ENCODE measurements around the gene HNRNPA3. TPM values are rescaled to one million over a fixed set of nuclear protein-coding genes. Genes with fewer than 3 reads are reported as not detected.
A peak's percentile ranks its signal among the peaks of the same experiment; 100 is the strongest.

The HNRNPA3 gene
- total and polyA plus RNA-seq, 2 of the 13 experiments (the other 11 are each of a cell fraction or from before 2014, with no cell fraction given) = 73.3 to 97.7 TPM

DNA sequence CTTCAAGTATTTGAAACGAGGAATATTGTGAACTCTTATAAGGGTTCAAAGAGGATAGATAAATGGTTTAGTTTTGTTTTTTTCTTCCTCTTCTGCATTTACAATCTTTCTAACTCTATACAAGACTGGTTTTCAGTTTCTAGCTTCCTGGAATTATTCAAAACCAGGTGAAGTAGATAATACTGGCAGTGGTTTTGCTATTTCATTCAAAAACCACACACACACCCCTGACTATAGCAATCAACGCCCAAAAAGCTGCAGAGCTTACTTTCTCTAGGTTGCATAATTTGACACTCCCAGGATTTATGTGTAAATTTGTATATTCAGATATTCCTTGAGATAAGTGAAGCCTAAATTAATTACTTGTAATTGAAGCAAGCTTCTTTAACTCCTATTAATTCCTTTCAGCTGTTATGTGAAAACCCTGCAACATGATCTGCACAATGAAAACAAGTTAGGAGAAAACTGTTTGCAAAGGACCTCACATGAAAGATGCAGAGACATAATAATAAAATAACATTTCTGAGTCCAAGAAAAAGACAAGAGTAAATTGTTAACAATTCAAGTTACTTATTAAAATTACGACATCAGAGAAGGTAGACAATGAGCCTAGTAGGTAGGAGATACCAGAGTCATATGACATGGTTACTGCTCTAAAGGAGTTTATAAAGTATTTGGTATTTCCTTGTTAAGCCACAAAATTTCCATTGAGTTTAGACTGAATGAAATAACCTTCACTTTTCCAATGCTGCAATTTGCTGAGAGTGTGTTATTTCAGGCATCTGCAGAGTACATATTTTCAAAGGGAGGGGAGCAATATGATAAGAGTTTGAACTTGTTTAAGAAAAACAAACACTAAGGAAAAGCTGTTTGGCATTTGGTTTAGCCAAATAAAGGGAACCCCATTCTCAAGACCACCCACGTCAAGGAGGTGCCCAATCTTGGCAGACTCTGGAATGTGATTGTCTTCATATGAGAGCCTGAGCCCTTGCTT lies 53.5 kb downstream of the HNRNPA3 start (continued):
- TF ChIP-seq ZNF792 (CRISPR knock-in tag; IDR thresholded peaks at IDR 0.05) (no peak), HES4 (CRISPR knock-in tag; IDR thresholded peaks at IDR 0.05; ENCODE audit: borderline replicate concordance) (no peak), FOXK1 (CRISPR knock-in tag; IDR thresholded peaks at IDR 0.05; ENCODE audit: borderline replicate concordance, low read depth) (no peak), ATF1 (CRISPR knock-in tag; IDR thresholded peaks at IDR 0.05) (no peak; the same call in 1 of the 2 replicates), CBX1 (IDR thresholded peaks at IDR 0.05; ENCODE audit: low read depth) (no peak), ZNF737 (CRISPR knock-in tag; IDR thresholded peaks at IDR 0.05; ENCODE audit: borderline replicate concordance) (no peak), FOXM1 (CRISPR knock-in tag; IDR thresholded peaks at IDR 0.05) (no peak), JUNB (CRISPR knock-in tag; IDR thresholded peaks at IDR 0.05; ENCODE audit: borderline replicate concordance) (no peak), ZNF572 (CRISPR knock-in tag; IDR thresholded peaks at IDR 0.05) (no peak), ZNF788 (CRISPR knock-in tag; IDR thresholded peaks at IDR 0.05; ENCODE audit: borderline replicate concordance) (no peak), RAD21 (CRISPR knock-in tag; IDR thresholded peaks at IDR 0.05) (no peak), HNRNPLL (IDR thresholded peaks at IDR 0.05; ENCODE audit: low read depth, low read length, poor library complexity, severe bottlenecking) (no peak), IKZF1 (IDR thresholded peaks at IDR 0.05) (no peak), ZNF232 (CRISPR knock-in tag; IDR thresholded peaks at IDR 0.05; ENCODE audit: borderline replicate concordance) (no peak), SUZ12 (IDR thresholded peaks at IDR 0.05; ENCODE audit: low read depth, low read length) (no peak), FOXJ3 (CRISPR knock-in tag; IDR thresholded peaks at IDR 0.05; ENCODE audit: borderline replicate concordance) (peak; percentile 59; the same call in 1 of the 2 replicates), PHF8 (CRISPR knock-in tag; IDR thresholded peaks at IDR 0.05) (no peak), STAT5B (CRISPR knock-in tag; IDR thresholded peaks at IDR 0.05) (no peak)
- TF ChIP-seq, protein P1, sequence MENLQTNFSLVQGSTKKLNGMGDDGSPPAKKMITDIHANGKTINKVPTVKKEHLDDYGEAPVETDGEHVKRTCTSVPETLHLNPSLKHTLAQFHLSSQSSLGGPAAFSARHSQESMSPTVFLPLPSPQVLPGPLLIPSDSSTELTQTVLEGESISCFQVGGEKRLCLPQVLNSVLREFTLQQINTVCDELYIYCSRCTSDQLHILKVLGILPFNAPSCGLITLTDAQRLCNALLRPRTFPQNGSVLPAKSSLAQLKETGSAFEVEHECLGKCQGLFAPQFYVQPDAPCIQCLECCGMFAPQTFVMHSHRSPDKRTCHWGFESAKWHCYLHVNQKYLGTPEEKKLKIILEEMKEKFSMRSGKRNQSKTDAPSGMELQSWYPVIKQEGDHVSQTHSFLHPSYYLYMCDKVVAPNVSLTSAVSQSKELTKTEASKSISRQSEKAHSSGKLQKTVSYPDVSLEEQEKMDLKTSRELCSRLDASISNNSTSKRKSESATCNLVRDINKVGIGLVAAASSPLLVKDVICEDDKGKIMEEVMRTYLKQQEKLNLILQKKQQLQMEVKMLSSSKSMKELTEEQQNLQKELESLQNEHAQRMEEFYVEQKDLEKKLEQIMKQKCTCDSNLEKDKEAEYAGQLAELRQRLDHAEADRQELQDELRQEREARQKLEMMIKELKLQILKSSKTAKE (CRISPR knock-in tag; IDR thresholded peaks at IDR 0.05; ENCODE audit: borderline replicate concordance) = no peak
- TF ChIP-seq, protein P2, sequence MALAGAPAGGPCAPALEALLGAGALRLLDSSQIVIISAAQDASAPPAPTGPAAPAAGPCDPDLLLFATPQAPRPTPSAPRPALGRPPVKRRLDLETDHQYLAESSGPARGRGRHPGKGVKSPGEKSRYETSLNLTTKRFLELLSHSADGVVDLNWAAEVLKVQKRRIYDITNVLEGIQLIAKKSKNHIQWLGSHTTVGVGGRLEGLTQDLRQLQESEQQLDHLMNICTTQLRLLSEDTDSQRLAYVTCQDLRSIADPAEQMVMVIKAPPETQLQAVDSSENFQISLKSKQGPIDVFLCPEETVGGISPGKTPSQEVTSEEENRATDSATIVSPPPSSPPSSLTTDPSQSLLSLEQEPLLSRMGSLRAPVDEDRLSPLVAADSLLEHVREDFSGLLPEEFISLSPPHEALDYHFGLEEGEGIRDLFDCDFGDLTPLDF (CRISPR knock-in tag; IDR thresholded peaks at IDR 0.05) = no peak
- TF ChIP-seq, protein P3, sequence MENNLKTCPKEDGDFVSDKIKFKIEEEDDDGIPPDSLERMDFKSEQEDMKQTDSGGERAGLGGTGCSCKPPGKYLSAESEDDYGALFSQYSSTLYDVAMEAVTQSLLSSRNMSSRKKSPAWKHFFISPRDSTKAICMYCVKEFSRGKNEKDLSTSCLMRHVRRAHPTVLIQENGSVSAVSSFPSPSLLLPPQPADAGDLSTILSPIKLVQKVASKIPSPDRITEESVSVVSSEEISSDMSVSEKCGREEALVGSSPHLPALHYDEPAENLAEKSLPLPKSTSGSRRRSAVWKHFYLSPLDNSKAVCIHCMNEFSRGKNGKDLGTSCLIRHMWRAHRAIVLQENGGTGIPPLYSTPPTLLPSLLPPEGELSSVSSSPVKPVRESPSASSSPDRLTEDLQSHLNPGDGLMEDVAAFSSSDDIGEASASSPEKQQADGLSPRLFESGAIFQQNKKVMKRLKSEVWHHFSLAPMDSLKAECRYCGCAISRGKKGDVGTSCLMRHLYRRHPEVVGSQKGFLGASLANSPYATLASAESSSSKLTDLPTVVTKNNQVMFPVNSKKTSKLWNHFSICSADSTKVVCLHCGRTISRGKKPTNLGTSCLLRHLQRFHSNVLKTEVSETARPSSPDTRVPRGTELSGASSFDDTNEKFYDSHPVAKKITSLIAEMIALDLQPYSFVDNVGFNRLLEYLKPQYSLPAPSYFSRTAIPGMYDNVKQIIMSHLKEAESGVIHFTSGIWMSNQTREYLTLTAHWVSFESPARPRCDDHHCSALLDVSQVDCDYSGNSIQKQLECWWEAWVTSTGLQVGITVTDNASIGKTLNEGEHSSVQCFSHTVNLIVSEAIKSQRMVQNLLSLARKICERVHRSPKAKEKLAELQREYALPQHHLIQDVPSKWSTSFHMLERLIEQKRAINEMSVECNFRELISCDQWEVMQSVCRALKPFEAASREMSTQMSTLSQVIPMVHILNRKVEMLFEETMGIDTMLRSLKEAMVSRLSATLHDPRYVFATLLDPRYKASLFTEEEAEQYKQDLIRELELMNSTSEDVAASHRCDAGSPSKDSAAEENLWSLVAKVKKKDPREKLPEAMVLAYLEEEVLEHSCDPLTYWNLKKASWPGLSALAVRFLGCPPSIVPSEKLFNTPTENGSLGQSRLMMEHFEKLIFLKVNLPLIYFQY (CRISPR knock-in tag; IDR thresholded peaks at IDR 0.05; ENCODE audit: borderline replicate concordance) = no peak
- TF ChIP-seq, protein P4, sequence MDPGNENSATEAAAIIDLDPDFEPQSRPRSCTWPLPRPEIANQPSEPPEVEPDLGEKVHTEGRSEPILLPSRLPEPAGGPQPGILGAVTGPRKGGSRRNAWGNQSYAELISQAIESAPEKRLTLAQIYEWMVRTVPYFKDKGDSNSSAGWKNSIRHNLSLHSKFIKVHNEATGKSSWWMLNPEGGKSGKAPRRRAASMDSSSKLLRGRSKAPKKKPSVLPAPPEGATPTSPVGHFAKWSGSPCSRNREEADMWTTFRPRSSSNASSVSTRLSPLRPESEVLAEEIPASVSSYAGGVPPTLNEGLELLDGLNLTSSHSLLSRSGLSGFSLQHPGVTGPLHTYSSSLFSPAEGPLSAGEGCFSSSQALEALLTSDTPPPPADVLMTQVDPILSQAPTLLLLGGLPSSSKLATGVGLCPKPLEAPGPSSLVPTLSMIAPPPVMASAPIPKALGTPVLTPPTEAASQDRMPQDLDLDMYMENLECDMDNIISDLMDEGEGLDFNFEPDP (CRISPR knock-in tag; conservative IDR thresholded peaks at IDR 0.05) = no peak

Measured in HepG2 (cell line).